Memory B cell (primary cell): Measurements from ENCODE around the gene CDH2.

Experiments
- ATAC-seq: fragments of 150-1000 bp; cut with Tn5 transposase; 2 replicates; pipeline ENCODE4 v1.10.0; 2021; ENCODE audit warnings: low read depth, mild to moderate bottlenecking, moderate library complexity
- DNase-seq, 2 donors: peaks; one replicate each; pipeline ENCODE4 v3.0.0; 2022; ENCODE audit warnings: low spot score in 2 of 2
- H3K27ac Mint-ChIP-seq: one replicate; pipeline ENCODE4 v1.8.0; 2022; ENCODE audit warnings: mild to moderate bottlenecking, moderate library complexity, mixed read lengths
- H3K27me3 Mint-ChIP-seq: one replicate; pipeline ENCODE4 v1.8.0; 2022; ENCODE audit warnings: mixed read lengths
- H3K36me3 Mint-ChIP-seq: one replicate; pipeline ENCODE4 v1.8.0; 2022; ENCODE audit warnings: mild to moderate bottlenecking, mixed read lengths
- H3K4me1 Mint-ChIP-seq: one replicate; pipeline ENCODE4 v1.8.0; 2022; ENCODE audit warnings: mixed read lengths
- H3K4me3 Mint-ChIP-seq: one replicate; pipeline ENCODE4 v1.8.0; 2022; ENCODE audit warnings: mild to moderate bottlenecking, moderate library complexity, mixed read lengths
- H3K9me3 Mint-ChIP-seq: one replicate; pipeline ENCODE4 v1.8.0; 2022; ENCODE audit warnings: mixed read lengths

CDH2 gene

GRCh38 chr18:28015671-28016070 lies 161.3 kb downstream of the CDH2 start:
- Mint-ChIP-seq H3K27ac (no peak overlapping the region), H3K9me3 (peaks cover 2% of the 10 kb centered on the region), H3K4me1 (no peaks in the 10 kb centered on the region), H3K36me3 (no peaks in the 10 kb centered on the region), H3K27me3 (no peaks in the 10 kb centered on the region), H3K4me3 (no peak overlapping the region)
- no peak for ATAC-seq
- no peak for DNase-seq

- no peak overlapping the region for H3K27ac Mint-ChIP-seq
Observed at GRCh38 chr18:28013066-28013465, 163.9 kb downstream of the CDH2 start.

GRCh38 chr18:28012336-28012735 lies 164.6 kb downstream of the CDH2 start:
- Mint-ChIP-seq H3K4me3 (no peak overlapping the region), H3K27ac (no peak overlapping the region), H3K4me1 (no peaks in the 10 kb centered on the region), H3K27me3 (no peaks in the 10 kb centered on the region), H3K9me3 (no peaks in the 10 kb centered on the region), H3K36me3 (no peaks in the 10 kb centered on the region)
- no peak for DNase-seq
- no peak for ATAC-seq

More at GRCh38 chr18:28013066-28013465, 163.9 kb downstream of the CDH2 start:
- Mint-ChIP-seq H3K9me3 (no peaks in the 10 kb centered on the region), H3K36me3 (no peaks in the 10 kb centered on the region), H3K27me3 (no peaks in the 10 kb centered on the region), H3K4me3 (no peak overlapping the region), H3K4me1 (no peaks in the 10 kb centered on the region)
- ATAC-seq (no peak), DNase-seq (no peak)

GRCh38 chr18:28009589-28009988 lies 167.3 kb downstream of the CDH2 start:
- no peaks in the 10 kb centered on the region for H3K36me3 Mint-ChIP-seq
- H3K27ac Mint-ChIP-seq, result no peak overlapping the region
- no peaks in the 10 kb centered on the region for H3K27me3 Mint-ChIP-seq
- H3K9me3 Mint-ChIP-seq, result no peaks in the 10 kb centered on the region
- DNase-seq (no peak), ATAC-seq (no peak)
- no peaks in the 10 kb centered on the region for H3K4me1 Mint-ChIP-seq
- no peak overlapping the region for H3K4me3 Mint-ChIP-seq

GRCh38 chr18:28007841-28008240 lies 169.1 kb downstream of the CDH2 start:
- no peaks in the 10 kb centered on the region for H3K4me1 Mint-ChIP-seq
- no peaks in the 10 kb centered on the region for H3K27me3 Mint-ChIP-seq
- H3K4me3 Mint-ChIP-seq, result no peak overlapping the region
- no peaks in the 10 kb centered on the region for H3K36me3 Mint-ChIP-seq
- no peaks in the 10 kb centered on the region for H3K9me3 Mint-ChIP-seq
- no peak overlapping the region for H3K27ac Mint-ChIP-seq
- no peak for ATAC-seq
- no peak for DNase-seq

GRCh38 chr18:28005164-28005563 lies 171.8 kb downstream of the CDH2 start:
- ATAC-seq, result no peak
- Mint-ChIP-seq H3K27ac (no peak overlapping the region), H3K9me3 (peaks cover 2% of the 10 kb centered on the region), H3K27me3 (no peaks in the 10 kb centered on the region), H3K36me3 (no peaks in the 10 kb centered on the region), H3K4me1 (no peaks in the 10 kb centered on the region), H3K4me3 (no peak overlapping the region)
- no peak for DNase-seq

- Mint-ChIP-seq H3K27ac (no peak overlapping the region), H3K9me3 (peaks cover 2% of the 10 kb centered on the region), H3K4me1 (no peaks in the 10 kb centered on the region), H3K27me3 (no peaks in the 10 kb centered on the region), H3K4me3 (no peak overlapping the region), H3K36me3 (no peaks in the 10 kb centered on the region)
- ATAC-seq (no peak), DNase-seq (no peak)
Observed at GRCh38 chr18:28004606-28005005, 172.3 kb downstream of the CDH2 start.

- no peak for ATAC-seq
- DNase-seq, result no peak
Observed at GRCh38 chr18:28003451-28003850, 173.5 kb downstream of the CDH2 start.

GRCh38 chr18:28002841-28003240 lies 174.1 kb downstream of the CDH2 start:
- Mint-ChIP-seq H3K9me3 (peaks cover 2% of the 10 kb centered on the region), H3K27ac (no peak overlapping the region), H3K4me1 (no peaks in the 10 kb centered on the region), H3K27me3 (no peaks in the 10 kb centered on the region), H3K4me3 (no peak overlapping the region), H3K36me3 (no peaks in the 10 kb centered on the region)
- DNase-seq (no peak), ATAC-seq (no peak)

More at GRCh38 chr18:28003451-28003850, 173.5 kb downstream of the CDH2 start:
- Mint-ChIP-seq H3K27me3 (no peaks in the 10 kb centered on the region), H3K36me3 (no peaks in the 10 kb centered on the region), H3K4me1 (no peaks in the 10 kb centered on the region), H3K27ac (no peak overlapping the region), H3K4me3 (no peak overlapping the region), H3K9me3 (peaks cover 2% of the 10 kb centered on the region)

- Mint-ChIP-seq H3K27me3 (no peaks in the 10 kb centered on the region), H3K4me1 (no peaks in the 10 kb centered on the region), H3K36me3 (no peaks in the 10 kb centered on the region), H3K9me3 (peaks cover 2% of the 10 kb centered on the region), H3K27ac (no peak overlapping the region), H3K4me3 (no peak overlapping the region)
- ATAC-seq, result no peak
- no peak for DNase-seq
Observed at GRCh38 chr18:27996801-27997272, 180.1 kb downstream of the CDH2 start.

- peaks cover 2% of the 10 kb centered on the region for H3K9me3 Mint-ChIP-seq
- H3K27ac Mint-ChIP-seq, result no peak overlapping the region
- H3K36me3 Mint-ChIP-seq, result no peaks in the 10 kb centered on the region
- ATAC-seq (no peak), DNase-seq (no peak)
- no peaks in the 10 kb centered on the region for H3K4me1 Mint-ChIP-seq
- H3K27me3 Mint-ChIP-seq, result no peaks in the 10 kb centered on the region
- no peak overlapping the region for H3K4me3 Mint-ChIP-seq
Observed at GRCh38 chr18:27995770-27996502, 181.0 kb downstream of the CDH2 start.

GRCh38 chr18:27994571-27994970 lies 182.4 kb downstream of the CDH2 start:
- no peak for ATAC-seq
- no peaks in the 10 kb centered on the region for H3K36me3 Mint-ChIP-seq

GRCh38 chr18:27991391-27991790 lies 185.5 kb downstream of the CDH2 start:
- H3K27ac Mint-ChIP-seq, result no peak overlapping the region

More at GRCh38 chr18:27994571-27994970, 182.4 kb downstream of the CDH2 start:
- DNase-seq, result no peak
- Mint-ChIP-seq H3K27me3 (no peaks in the 10 kb centered on the region), H3K9me3 (peaks cover 2% of the 10 kb centered on the region), H3K4me3 (no peak overlapping the region), H3K4me1 (no peaks in the 10 kb centered on the region), H3K27ac (no peak overlapping the region)

GRCh38 chr18:27985832-27986231 lies 191.1 kb downstream of the CDH2 start:
- H3K27me3 Mint-ChIP-seq, result no peaks in the 10 kb centered on the region
- peaks cover 2% of the 10 kb centered on the region for H3K9me3 Mint-ChIP-seq
- no peak overlapping the region for H3K27ac Mint-ChIP-seq
- ATAC-seq, result no peak
- no peak for DNase-seq
- H3K4me1 Mint-ChIP-seq, result no peaks in the 10 kb centered on the region
- H3K4me3 Mint-ChIP-seq, result no peak overlapping the region
- H3K36me3 Mint-ChIP-seq, result no peaks in the 10 kb centered on the region

More at GRCh38 chr18:27991391-27991790, 185.5 kb downstream of the CDH2 start:
- Mint-ChIP-seq H3K36me3 (no peaks in the 10 kb centered on the region), H3K4me1 (no peaks in the 10 kb centered on the region), H3K4me3 (no peak overlapping the region), H3K27me3 (no peaks in the 10 kb centered on the region), H3K9me3 (peaks cover 2% of the 10 kb centered on the region)
- DNase-seq (no peak), ATAC-seq (no peak)

GRCh38 chr18:27983780-27984179 lies 193.2 kb downstream of the CDH2 start:
- ATAC-seq (no peak), DNase-seq (no peak)
- Mint-ChIP-seq H3K4me1 (no peaks in the 10 kb centered on the region), H3K36me3 (no peaks in the 10 kb centered on the region), H3K27ac (no peak overlapping the region), H3K27me3 (no peaks in the 10 kb centered on the region), H3K4me3 (no peak overlapping the region), H3K9me3 (peaks cover 4% of the 10 kb centered on the region)
